GM12801 (cell line): Measurements from ENCODE around the gene AGBL4.

ENCODE experiments used
- TF ChIP-seq, protein P1 (sequence below): IDR thresholded peaks from one replicate; pipeline ENCODE4 v1.5.1; 2011; ENCODE audit warnings: control low read depth; ENCODE audit not compliant: insufficient read length; ENCODE audit errors: extremely low read depth

Gene AGBL4

DNA sequence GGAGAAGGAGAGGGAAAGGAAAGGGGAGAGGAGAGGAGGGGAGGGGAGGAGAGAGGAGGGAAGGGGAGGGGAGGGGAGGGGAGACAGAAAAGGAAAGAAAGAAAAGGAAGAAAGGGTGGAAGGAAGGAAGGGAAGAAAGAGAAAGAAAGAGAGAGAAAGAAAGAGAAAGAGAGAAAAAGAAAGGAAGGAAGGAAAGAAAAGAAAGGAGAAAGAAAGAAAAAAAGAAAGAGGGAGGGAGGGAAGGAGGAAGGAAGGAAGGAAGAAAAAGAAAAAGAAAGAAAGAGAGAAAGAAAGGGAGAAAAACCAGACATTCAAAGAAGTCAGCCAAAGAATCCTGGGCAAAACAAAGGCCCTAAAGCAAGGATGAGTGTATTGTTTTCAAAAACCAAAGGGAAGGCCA is 1426.1 kb downstream of the AGBL4 start:
- TF ChIP-seq, protein P1, sequence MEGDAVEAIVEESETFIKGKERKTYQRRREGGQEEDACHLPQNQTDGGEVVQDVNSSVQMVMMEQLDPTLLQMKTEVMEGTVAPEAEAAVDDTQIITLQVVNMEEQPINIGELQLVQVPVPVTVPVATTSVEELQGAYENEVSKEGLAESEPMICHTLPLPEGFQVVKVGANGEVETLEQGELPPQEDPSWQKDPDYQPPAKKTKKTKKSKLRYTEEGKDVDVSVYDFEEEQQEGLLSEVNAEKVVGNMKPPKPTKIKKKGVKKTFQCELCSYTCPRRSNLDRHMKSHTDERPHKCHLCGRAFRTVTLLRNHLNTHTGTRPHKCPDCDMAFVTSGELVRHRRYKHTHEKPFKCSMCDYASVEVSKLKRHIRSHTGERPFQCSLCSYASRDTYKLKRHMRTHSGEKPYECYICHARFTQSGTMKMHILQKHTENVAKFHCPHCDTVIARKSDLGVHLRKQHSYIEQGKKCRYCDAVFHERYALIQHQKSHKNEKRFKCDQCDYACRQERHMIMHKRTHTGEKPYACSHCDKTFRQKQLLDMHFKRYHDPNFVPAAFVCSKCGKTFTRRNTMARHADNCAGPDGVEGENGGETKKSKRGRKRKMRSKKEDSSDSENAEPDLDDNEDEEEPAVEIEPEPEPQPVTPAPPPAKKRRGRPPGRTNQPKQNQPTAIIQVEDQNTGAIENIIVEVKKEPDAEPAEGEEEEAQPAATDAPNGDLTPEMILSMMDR: no peak

DNA sequence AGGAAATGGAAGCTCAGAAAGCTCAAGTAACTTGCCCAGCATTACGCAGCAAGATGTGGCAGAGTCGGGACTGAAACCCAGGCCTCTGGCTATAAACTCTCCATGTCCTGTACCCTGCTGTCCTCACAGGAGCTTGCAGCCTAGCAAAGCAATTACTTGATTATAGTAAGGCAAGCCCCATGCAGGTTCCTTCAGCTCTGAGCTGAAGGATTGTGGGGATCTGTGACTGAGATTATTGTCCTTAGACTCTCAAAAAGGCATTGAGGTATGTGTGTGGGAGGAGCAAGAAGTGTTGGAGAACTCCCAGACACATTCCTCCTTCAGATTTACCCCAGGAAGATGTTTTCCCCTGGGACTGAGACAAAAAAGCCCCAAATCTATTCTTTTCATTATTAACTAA is 1427.7 kb downstream of the AGBL4 start:
- TF ChIP-seq, protein P1: no peak

DNA sequence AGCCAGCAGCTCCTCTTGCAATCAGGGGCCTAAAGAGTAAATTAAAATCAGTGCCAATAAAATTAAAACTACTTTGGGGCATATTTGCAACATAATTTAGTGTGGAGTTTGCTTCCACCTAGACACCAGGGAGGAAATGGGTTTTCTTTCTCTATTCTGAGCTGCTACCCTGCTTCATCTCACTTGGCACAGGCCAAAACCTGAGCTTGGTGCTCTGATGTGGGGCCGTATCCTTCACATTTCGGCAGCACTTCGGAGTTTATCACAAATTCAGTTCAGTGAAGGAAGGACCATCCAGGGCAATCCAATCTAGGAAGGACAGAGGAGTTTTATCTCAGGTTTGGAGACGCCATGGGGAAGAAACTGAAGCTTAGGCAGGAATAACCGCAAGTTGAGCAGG is 1428.1 kb downstream of the AGBL4 start:
- TF ChIP-seq, protein P1: no peak

DNA sequence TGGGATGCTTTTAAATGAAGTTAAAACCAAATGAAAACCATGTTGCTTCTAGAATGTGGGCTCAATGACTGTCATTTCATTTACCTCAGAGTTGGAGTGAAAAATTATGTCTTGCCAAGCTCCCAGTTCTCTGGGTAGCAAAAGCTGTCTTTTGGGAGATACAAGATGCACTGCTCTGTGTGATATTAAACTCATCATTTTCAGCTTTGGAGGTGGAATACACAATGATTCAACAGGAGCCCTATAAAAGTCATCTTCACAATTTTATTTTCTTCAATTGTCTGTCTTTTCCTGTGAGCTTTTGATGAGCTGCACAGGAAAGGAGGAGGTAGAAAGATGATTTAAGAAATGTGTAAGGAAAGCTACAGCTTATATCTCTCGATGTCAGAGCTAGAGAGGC is 1431.4 kb downstream of the AGBL4 start:
- TF ChIP-seq, protein P1: no peak

DNA sequence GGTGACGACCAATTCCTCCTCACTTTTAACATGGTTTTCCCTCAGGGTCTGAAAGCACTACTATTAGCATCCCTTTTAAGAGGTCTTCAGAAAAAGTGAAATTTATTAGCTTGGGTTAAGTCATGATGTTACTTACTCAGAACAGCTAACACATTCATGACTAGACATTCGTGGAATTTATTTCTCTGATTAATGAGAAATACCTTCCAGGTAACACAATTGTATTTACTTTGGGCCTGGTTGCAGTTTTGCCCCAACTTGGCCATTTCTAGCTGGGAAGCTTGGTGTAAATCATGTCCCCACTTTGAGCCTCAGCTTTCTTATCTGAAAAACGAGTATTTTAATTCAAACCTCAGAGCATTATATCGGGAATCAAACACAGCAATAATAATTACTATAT is 1432.6 kb downstream of the AGBL4 start:
- TF ChIP-seq, protein P1: no peak

DNA sequence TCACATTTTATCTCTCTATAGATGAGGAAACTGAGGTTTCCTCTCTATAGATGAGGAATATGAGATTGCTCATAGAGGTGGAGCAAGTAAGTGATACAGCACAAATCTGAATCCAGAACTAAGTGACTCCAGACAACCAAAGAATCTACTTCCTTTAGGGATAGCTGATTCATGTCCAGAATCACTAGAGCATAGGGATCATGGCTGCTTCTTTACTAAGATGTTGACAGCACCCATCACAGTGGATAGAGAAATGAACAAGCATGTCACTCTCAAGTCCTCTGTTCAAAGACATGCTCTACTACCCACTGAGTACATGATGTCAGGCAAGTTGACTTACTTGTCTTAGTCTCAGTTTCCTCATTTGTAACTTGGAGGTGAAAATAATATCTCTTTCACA is 1435.7 kb downstream of the AGBL4 start:
- TF ChIP-seq, protein P1: no peak

DNA sequence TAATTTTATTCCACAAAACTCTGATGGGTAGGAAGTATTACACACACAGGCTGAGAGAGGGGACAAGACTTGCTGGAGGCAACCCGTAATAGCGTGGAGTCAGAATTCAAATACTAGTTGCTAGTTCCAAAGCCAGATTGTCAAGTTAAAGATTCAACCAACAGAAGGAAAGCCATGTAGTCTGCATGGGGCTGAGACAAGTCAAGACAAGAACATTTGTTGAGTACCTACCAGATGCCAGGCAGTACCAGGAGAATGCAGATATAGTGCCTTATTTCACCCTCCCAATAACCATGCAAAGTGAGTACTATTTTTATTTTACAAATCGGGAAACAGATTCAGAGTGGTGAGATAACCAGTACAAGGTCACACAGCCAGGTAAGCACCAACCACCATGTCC is 1441.3 kb downstream of the AGBL4 start:
- TF ChIP-seq, protein P1: no peak

DNA sequence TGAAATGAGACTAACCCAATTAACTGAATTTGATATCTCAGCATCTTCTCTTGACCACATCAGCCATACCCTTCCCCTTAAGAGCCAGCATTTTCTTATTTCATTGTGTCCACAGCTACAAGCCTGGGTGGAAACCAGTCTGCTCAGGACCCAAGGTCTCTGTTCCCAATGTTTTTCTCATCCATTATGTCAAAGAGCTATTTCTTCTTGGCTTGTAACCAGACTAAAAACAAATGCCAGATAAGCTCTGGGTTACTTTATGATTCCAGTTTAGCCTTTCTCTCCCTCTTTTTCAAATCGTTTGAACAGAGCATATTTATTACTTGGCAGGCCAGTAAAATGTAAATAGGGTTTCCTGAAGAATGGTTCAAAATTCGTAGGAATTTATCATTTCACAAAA is 1442.5 kb downstream of the AGBL4 start:
- TF ChIP-seq, protein P1: no peak
